Erythroblast (primary cell): ENCODE data around the gene RNASEH2C.

Source experiments
- DNase-seq, 2 experiments: peaks; one replicate each; lab custom pipeline; 2025; lab: John Stamatoyannopoulos, UW
- GATA1 ChIP-seq: IDR thresholded peaks from 2 replicates; pipeline ENCODE4 v1.6.1; 2011; ENCODE audit warnings: low read depth, mild to moderate bottlenecking, control low read depth, low read length, moderate library complexity
- POLR2A ChIP-seq: IDR thresholded peaks from 2 replicates; pipeline ENCODE4 v1.6.1; 2011; ENCODE audit warnings: mild to moderate bottlenecking, low read length

Gene RNASEH2C

GRCh38 chr11:65730461-65730860 lies 9.9 kb upstream of the RNASEH2C start:
- TF ChIP-seq POLR2A, result no peak
- TF ChIP-seq GATA1, result no peak
- DNase-seq, result no peak

GRCh38 chr11:65727865-65728264 lies 7.3 kb upstream of the RNASEH2C start:
- TF ChIP-seq GATA1 (no peak), POLR2A (no peak)
- DNase-seq, result no peak

- DNase-seq, result no peak
- TF ChIP-seq GATA1, result no peak
- TF ChIP-seq POLR2A, result no peak
These were observed 6.1 kb upstream of the RNASEH2C start for GRCh38 chr11:65726660-65727059.

GRCh38 chr11:65722261-65722660 lies 1.7 kb upstream of the RNASEH2C start:
- TF ChIP-seq GATA1, result no peak
- no peak for TF ChIP-seq POLR2A
- DNase-seq, result no peak

GRCh38 chr11:65719871-65720210 lies 757 bp downstream of the RNASEH2C start:
- TF ChIP-seq POLR2A (no peak), GATA1 (no peak)
- peak; percentile 63 to 67 for DNase-seq

- no peak for DNase-seq
- TF ChIP-seq POLR2A (no peak), GATA1 (no peak)
These were observed 1.6 kb downstream of the RNASEH2C start for GRCh38 chr11:65718964-65719492.

- DNase-seq, result no peak
- peak; percentile 29 for TF ChIP-seq POLR2A
- no peak for TF ChIP-seq GATA1
These were observed 2.1 kb downstream of the RNASEH2C start for GRCh38 chr11:65718531-65718930.

- TF ChIP-seq GATA1 (no peak), POLR2A (peak; percentile 29)
- DNase-seq, result no peak
These were observed 2.7 kb downstream of the RNASEH2C start for GRCh38 chr11:65717906-65718305.

GRCh38 chr11:65716774-65717405 lies 3.7 kb downstream of the RNASEH2C start:
- TF ChIP-seq POLR2A (no peak), GATA1 (no peak)
- DNase-seq, result no peak

GRCh38 chr11:65716302-65716701 lies 4.3 kb downstream of the RNASEH2C start:
- TF ChIP-seq POLR2A, result peak; percentile 33
- TF ChIP-seq GATA1, result no peak
- no peak for DNase-seq

GRCh38 chr11:65714433-65714832 lies 6.2 kb downstream of the RNASEH2C start:
- DNase-seq, result no peak
- TF ChIP-seq POLR2A (no peak), GATA1 (no peak)

GRCh38 chr11:65713212-65713969 lies 7.2 kb downstream of the RNASEH2C start:
- DNase-seq, result no peak
- no peak for TF ChIP-seq POLR2A

GRCh38 chr11:65712633-65713076 lies 7.9 kb downstream of the RNASEH2C start:
- TF ChIP-seq GATA1 (no peak), POLR2A (no peak)
- no peak for DNase-seq

- peak; percentile 99 for DNase-seq
- TF ChIP-seq GATA1, result no peak
- peak; percentile 88 for TF ChIP-seq POLR2A
These were observed 8.6 kb downstream of the RNASEH2C start, which contains the start of gene KAT5 for GRCh38 chr11:65711785-65712632. KAT5 (plus strand) TSS chr11:65712252; CDS start chr11:65712268, 16 bp downstream.
